ENCODE measurements around the gene ARMC12. TPM values are rescaled to one million over a fixed set of nuclear protein-coding genes. Genes with fewer than 3 reads are reported as not detected.

ARMC12 gene
- total and polyA plus RNA-seq, 2 donors (not counting 3 experiments of a cell fraction or from before 2014, with no cell fraction given), result 0.91 to 1.9 TPM

DNA sequence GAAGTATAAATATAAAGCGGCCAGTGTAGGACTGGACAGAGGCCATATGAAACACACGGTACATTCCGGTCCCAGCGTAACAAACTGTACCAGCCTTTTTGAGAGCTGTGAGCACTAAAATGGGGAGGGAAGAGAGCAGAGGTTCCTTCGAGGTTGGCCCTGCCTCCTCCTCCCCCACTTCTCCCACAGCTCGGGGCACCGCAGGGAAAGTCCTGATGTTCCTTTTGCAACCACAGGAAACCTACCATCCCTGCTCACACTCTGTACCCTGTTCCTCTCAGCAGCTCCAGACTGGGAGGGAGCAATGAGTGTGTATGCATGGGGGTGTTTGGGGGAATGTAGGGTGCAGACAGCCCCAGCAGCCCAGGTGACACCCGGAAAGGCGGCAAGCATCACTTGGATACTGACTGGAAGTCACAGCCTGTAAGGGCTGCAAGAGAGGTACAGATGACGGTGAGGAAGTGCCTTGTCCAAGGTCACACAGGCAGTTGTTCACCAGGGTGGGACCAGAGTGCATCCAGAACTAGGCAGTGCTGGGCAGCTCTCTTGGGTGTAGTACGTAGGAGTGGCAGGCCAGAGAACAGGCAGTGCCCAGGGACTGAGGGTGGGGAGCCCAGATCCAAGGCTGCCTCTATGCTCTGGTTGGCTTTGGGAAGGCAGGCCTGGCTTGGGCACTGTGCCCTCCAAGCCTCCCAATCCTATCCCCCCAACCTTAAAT lies 11.0 kb upstream of the ARMC12 start:
- H3K4me2 ChIP-seq (ENCODE audit: insufficient read depth, low read length), result no peak overlapping the region
- intact Hi-C loops (cut with micrococcal nuclease) (no loop called here), dilution Hi-C loops (cut with MboI; ENCODE audit: extremely low pct_ligation_motif_present, low sequenced_read_pairs) (no loop called here)
- no peak overlapping the region for H3K9ac ChIP-seq (replicated peaks; ENCODE audit: extremely low read depth, insufficient read depth, low read length)
- POLR2A ChIA-PET, result no interaction called here
- no peak overlapping the region for H3K27ac ChIP-seq (ENCODE audit: insufficient read depth, low read depth, low read length)
- H3K4me3 ChIP-seq (replicated peaks in 1 of 3; ENCODE audit: insufficient read depth in 1 of 3, low read depth in 1 of 3, low read length in 3 of 3), result no peak overlapping the region
- H3K4me1 ChIP-seq (ENCODE audit: control insufficient read depth, extremely low read depth, insufficient read depth, low read length), result peaks cover 28% of the 10 kb centered on the region
- CTCF ChIA-PET, result interaction anchor here (3.8 kb wide), 1 partner anchor 11 kb away, joined by 38 read pairs; the partner anchor contains the start of gene ARMC12
- no peak overlapping the region for H2AFZ ChIP-seq (ENCODE audit: low read depth, low read length)
- no peaks in the 10 kb centered on the region for H3K9me3 ChIP-seq (replicated peaks; ENCODE audit: control insufficient read depth, insufficient read depth, low read length)
- no peaks in the 10 kb centered on the region for H3K36me3 ChIP-seq (ENCODE audit: control insufficient read depth in 2 of 2, extremely low read depth in 1 of 2, insufficient read depth in 2 of 2, low read length in 2 of 2)
- FAIRE-seq (no peak), DNase-seq (ENCODE audit: low read depth, low spot score) (no peak)
- H4K20me1 ChIP-seq (replicated peaks; ENCODE audit: control insufficient read depth, extremely low read depth, insufficient read depth, low read length), result no peaks in the 10 kb centered on the region
- no peaks in the 10 kb centered on the region for H3K9me1 ChIP-seq (replicated peaks; ENCODE audit: control insufficient read depth, extremely low read depth, insufficient read depth, low read length)
- H3K79me2 ChIP-seq (ENCODE audit: control insufficient read depth, insufficient read depth, low read length), result no peaks in the 10 kb centered on the region
- no peak for TF ChIP-seq FOS (IDR thresholded peaks at IDR 0.05; ENCODE audit: borderline replicate concordance, insufficient read depth, low read length)
- no peak for TF ChIP-seq EZH2 (IDR thresholded peaks at IDR 0.05; ENCODE audit: borderline replicate concordance, low read depth, low read length, severe bottlenecking)
- TF ChIP-seq, protein P1, sequence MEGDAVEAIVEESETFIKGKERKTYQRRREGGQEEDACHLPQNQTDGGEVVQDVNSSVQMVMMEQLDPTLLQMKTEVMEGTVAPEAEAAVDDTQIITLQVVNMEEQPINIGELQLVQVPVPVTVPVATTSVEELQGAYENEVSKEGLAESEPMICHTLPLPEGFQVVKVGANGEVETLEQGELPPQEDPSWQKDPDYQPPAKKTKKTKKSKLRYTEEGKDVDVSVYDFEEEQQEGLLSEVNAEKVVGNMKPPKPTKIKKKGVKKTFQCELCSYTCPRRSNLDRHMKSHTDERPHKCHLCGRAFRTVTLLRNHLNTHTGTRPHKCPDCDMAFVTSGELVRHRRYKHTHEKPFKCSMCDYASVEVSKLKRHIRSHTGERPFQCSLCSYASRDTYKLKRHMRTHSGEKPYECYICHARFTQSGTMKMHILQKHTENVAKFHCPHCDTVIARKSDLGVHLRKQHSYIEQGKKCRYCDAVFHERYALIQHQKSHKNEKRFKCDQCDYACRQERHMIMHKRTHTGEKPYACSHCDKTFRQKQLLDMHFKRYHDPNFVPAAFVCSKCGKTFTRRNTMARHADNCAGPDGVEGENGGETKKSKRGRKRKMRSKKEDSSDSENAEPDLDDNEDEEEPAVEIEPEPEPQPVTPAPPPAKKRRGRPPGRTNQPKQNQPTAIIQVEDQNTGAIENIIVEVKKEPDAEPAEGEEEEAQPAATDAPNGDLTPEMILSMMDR (IDR thresholded peaks at IDR 0.05; ENCODE audit: extremely low read depth in 1 of 2, insufficient read depth in 1 of 2, low read depth in 1 of 2, low read length in 2 of 2), result no peak
- no peak for TF ChIP-seq MYC (IDR thresholded peaks at IDR 0.05; ENCODE audit: low read depth, low read length)
- TF ChIP-seq GATA2 (IDR thresholded peaks at IDR 0.05; ENCODE audit: insufficient read depth, insufficient read length, low read depth, low read length), result no peak
- no peak for TF ChIP-seq POLR2AphosphoS5 (IDR thresholded peaks at IDR 0.05; ENCODE audit: insufficient read depth, low read depth, low read length)
- no peaks in the 10 kb centered on the region for H3K27me3 ChIP-seq (ENCODE audit: control insufficient read depth in 2 of 2, insufficient read depth in 2 of 2, low read length in 2 of 2)
- no TSS peak for BruUV-seq (replicated peaks)

Measured in endothelial cell of umbilical vein (primary cell).